GM21390 (cell line): Measurements from ENCODE around the gene ITIH2.
"Not testable (repeated sequence)": the region's sequence is repeated elsewhere in the genome, so short reads cannot be mapped to it uniquely, and the experiment has no call there.

Experiments
- ATAC-seq: cut with Tn5 transposase; IDR thresholded peaks from one replicate; pipeline ENCODE4 v1.9.1; 2021; ENCODE audit not compliant: unreplicated experiment

The ITIH2 gene

GRCh38 chr10:7744307-7744706 is 41.2 kb downstream of the ITIH2 start:
- ATAC-seq: no peak

DNA sequence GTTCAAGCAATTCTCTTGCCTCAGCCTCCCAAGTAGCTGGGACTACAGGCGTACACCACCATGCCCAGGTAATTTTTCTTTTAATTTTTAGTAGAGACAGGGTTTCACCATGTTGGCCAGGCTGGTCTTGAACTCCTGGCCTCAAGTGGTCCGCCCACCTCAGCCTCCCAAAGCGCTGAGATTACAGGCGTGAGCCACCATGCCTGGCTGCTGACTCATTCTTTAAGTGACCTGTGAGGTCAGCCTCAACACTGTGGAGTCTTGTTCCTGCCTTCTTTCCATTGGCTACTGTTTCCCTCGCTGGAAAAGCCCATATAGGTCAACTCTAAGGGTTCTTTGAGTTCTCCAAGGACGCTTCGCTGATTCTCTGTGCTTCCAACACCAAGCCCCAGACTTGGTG is 45.5 kb downstream of the ITIH2 start:
- not testable (repeated sequence) for ATAC-seq

- no peak for ATAC-seq
Observed at GRCh38 chr10:7750222-7750621, 47.1 kb downstream of the ITIH2 start.

GRCh38 chr10:7752251-7752650 is 49.1 kb downstream of the ITIH2 start:
- ATAC-seq: no peak

GRCh38 chr10:7755103-7755502 is 52.0 kb downstream of the ITIH2 start:
- no peak for ATAC-seq

DNA sequence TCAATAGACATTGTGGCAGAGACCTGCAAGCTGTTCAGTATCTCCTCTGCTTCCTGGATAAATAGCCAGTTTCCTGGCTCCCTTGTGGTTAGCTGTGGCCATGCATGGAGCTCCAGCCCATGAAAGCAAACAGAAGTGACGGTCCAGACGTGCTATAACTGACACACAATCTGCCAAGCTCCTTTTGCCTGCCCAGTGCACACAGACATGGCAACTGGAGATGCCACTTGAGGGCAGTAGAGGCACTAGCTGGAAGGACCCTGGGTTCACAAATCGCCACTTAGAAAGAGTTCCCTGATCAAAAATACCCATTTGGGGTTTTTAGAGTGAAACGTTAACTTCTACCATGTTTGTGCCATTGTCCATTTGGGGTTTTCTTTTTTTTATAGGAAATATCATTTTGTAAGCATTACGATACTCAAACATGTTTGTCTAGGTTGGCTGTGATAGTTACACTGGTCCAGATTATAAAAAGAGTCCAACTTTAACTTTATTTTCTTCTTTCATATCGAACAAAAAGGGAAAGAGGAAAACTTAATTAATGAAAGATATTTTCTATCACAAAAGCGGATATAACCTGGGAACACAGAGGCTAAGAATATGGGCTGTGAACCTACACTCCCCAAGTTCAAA is 53.4 kb downstream of the ITIH2 start:
- ATAC-seq: no peak

DNA sequence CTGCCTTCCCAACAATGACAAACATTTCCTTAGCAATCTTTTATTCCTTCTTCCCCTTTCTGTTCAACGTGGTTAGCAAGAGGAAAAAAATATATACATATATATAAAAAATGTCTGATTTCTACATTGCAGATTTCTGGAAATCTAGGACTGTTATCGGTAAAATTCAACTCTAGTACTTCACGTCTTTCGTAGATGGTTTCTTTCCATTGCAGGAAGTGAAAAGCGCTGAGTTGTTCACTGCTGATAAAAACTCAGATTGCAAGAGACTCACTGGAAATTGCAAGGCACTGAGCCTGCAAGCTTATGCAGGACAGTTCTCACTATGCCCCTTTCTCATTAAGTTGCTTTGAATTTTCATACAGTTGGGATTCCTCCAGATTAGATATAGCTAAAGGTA is 60.8 kb downstream of the ITIH2 start:
- no peak for ATAC-seq

GRCh38 chr10:7766241-7766640 is 63.1 kb downstream of the ITIH2 start:
- no peak for ATAC-seq

GRCh38 chr10:7767209-7767608 is 64.1 kb downstream of the ITIH2 start:
- ATAC-seq: no peak

- ATAC-seq: no peak
Observed at GRCh38 chr10:7768417-7768816, 65.3 kb downstream of the ITIH2 start.

- ATAC-seq: no peak
Observed at GRCh38 chr10:7773845-7774801, 71.0 kb downstream of the ITIH2 start.

- no peak for ATAC-seq
Observed at GRCh38 chr10:7776777-7777176, 73.7 kb downstream of the ITIH2 start.

DNA sequence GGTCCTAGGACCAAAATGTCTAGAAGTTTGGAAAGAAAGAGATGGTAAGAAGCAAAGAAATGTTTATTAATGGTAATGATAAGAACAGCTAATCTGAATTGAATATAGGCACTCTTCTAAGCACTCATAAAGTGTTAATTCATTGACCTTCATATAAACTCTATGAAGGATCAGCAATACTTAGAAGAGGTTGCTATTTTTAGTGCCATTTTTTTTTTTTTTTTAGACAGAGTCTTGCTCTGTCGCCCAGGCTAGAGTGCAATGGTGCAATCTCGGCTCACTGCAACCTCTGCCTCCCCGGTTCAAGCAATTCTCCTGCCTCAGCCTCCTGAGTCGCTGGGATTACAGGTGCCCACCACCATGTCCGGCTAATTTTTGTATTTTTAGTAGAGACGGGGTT is 79.1 kb downstream of the ITIH2 start:
- ATAC-seq: not testable (repeated sequence)

- no peak for ATAC-seq
Observed at GRCh38 chr10:7786430-7786829, 83.3 kb downstream of the ITIH2 start.

DNA sequence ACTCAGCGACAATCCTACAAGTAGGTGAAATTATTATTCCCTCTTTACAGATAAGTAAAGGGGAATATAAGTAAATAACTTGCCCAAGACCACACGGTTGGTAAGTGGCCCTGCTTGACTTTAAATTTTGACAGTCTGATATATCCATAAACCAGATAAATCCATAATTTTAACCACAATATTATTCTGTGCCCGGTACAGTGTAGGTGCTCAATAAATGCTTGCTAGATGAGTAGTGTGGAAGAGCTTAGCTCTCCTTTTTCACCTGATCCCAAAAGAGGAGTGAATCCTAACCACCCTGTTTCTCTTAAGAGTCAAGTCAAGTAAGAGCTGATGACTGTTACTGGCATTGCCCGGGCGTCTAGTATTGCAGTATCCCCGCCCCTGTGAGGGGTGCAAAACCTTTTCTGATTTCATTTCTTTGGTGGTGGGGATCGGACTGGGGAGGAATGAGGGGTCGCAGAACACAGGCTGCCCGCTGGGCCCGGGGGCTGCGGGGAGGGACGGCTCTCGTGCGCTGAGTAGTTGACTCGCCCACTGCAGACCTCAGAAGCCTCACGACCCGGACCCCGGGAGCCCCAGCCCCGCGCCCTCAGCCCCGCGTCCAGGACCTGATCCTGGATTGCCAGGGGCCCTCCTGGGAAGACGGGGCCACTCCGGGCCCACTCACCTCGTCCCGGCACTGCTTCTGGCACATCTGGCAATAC is 84.2 kb downstream of the ITIH2 start:
- peak; percentile 1 for ATAC-seq

DNA sequence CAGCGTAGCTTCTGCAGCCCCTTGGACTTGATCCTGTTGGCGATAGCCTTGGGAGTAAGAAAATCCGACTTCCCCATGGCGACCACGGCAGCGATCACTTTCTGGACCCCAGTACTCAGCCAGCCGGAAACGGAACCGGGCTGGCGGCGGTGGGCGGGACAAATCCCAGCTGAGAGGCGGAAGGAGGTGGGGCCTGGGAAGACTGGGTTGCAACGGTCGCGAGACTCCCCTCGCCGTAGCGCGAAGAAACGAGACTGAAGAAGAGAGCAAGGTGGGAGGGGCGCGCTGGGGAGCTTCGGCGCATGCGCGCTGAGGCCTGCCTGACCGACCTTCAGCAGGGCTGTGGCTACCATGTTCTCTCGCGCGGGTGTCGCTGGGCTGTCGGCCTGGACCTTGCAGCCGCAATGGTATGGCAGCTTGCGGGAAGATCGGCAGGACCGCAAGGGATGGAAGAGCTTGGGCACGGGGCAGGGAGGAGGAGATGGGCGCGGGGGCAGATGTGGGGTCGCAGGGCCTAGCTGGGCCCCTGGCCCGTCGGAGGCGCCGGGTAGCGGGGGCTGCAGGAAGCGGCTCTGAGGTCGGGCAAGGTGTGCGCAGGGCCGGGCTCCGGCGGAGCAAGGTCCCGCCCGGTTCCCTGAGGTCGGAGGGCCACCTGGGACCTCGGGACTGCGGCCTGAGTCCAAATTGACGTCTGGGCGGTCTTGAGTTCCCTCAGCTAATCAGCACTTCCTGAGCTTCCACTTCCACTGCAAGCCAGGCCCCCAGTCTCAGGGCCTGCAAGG is 84.9 kb downstream of the ITIH2 start, which contains the start of the genes ATP5F1C and KIN:
Gene ATP5F1C (plus strand): TSS at position 321 of the 782 bp plus-strand sequence. CDS start 31 bp downstream, at position 352.
Gene KIN (minus strand): TSS at position 137 of the 782 bp plus-strand sequence. CDS start 60 bp downstream, at position 77.
- ATAC-seq: peak; percentile 92

DNA sequence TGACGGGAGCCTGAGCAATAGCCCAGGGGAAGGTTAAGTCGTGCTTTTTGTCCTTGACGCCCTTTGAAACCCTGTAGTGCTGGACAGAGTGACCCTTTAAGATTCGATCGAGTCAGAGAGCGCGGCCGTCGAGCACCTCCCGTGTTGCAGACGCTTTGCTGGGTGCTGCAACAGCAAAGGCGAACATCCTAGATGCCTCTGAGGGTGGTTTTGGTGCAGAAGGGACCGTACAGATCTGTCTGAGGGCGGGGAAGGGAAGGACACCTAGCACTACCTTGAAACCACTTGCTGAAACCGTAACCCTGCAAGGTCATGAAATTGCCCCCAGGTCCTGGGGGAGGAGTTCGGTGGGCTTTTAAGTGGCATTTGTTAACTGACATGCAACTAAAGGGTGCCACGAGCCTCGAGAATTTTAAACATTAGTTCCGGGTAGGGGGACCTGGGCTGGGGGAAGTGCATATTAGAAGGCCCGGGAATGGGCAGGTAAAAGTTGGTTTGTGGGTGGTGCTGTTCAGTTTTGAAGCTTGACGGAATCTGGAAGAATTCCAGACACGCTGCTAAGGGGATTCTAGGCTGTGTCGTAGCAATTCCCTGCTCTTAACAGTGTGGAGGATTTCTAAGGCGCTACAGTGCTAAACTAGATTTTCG is 85.6 kb downstream of the ITIH2 start:
- peak; percentile 10 for ATAC-seq

DNA sequence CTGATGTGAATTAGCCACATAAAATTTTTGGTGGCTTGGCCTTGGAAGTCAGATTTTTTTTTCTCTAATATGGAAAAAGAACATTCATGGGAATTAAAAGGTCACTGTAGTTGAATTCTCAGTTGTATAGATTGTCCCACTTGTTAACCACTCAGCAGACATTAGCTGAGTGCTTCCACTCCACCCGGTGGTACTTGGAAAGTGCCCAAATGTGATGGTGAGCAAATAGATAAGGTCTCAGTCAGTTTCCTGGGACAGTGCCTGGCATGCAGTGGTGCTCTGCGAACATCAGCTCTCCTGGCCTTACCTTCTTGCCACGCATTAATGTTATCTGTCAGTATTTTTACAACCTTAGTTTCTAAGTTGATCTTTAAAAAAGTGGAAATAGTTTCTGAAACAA is 86.3 kb downstream of the ITIH2 start:
- no peak for ATAC-seq

- no peak for ATAC-seq
Observed at GRCh38 chr10:7792541-7792940, 89.4 kb downstream of the ITIH2 start.
